Fibroblast of pulmonary artery (primary cell): ENCODE data around the gene SPOCK1.

ENCODE experiments used
- DNase-seq: peaks from one replicate; pipeline ENCODE4 v3.0.0-alpha.2; 2010; ENCODE audit warnings: low read depth
- H3K4me3 ChIP-seq: replicated peaks from 2 replicates; pipeline ENCODE4 v1.5.1; 2011; ENCODE audit warnings: low read depth, mild to moderate bottlenecking, control low read depth, low read length, moderate library complexity
- TF ChIP-seq, protein P1 (sequence below): IDR thresholded peaks from 2 replicates; pipeline ENCODE4 v1.5.1; 2011; ENCODE audit warnings: mild to moderate bottlenecking, control low read depth, low read length, inconsistent platforms; ENCODE audit errors: missing control alignments

Gene SPOCK1

GRCh38 chr5:137203011-137203632, 296.0 kb downstream of the SPOCK1 start:
- TF ChIP-seq, protein P1, sequence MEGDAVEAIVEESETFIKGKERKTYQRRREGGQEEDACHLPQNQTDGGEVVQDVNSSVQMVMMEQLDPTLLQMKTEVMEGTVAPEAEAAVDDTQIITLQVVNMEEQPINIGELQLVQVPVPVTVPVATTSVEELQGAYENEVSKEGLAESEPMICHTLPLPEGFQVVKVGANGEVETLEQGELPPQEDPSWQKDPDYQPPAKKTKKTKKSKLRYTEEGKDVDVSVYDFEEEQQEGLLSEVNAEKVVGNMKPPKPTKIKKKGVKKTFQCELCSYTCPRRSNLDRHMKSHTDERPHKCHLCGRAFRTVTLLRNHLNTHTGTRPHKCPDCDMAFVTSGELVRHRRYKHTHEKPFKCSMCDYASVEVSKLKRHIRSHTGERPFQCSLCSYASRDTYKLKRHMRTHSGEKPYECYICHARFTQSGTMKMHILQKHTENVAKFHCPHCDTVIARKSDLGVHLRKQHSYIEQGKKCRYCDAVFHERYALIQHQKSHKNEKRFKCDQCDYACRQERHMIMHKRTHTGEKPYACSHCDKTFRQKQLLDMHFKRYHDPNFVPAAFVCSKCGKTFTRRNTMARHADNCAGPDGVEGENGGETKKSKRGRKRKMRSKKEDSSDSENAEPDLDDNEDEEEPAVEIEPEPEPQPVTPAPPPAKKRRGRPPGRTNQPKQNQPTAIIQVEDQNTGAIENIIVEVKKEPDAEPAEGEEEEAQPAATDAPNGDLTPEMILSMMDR, result no peak
- DNase-seq, result no peak
- no peak overlapping the region for H3K4me3 ChIP-seq

DNA sequence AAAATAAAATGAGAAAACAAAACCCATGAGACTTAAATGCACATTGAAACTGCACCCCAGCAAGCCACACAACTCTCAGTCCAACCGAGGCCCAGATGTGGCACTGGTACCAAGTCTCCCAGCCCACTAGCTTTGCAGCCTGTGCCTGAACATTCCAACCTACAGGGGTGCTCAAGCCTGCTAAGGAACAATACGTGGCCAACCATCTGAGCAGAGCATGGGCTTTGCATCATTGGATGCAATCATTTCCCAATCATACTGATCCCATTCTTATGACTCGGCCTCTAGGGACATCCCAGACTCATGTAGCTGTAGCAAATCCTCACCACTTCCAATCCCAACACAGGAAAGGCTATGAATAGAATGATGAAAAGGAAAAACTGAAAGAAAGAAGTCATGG, 297.2 kb downstream of the SPOCK1 start:
- no peak overlapping the region for H3K4me3 ChIP-seq
- TF ChIP-seq, protein P1, result peak; percentile 53
- peak; percentile 91 for DNase-seq

- TF ChIP-seq, protein P1, result no peak
- no peak for DNase-seq
- no peak overlapping the region for H3K4me3 ChIP-seq
Observed at GRCh38 chr5:137200906-137201700, 298.0 kb downstream of the SPOCK1 start.

- TF ChIP-seq, protein P1, result no peak
- H3K4me3 ChIP-seq, result no peak overlapping the region
- peak; percentile 45 for DNase-seq
Observed at GRCh38 chr5:137199966-137200365, 299.2 kb downstream of the SPOCK1 start.

- H3K4me3 ChIP-seq, result no peak overlapping the region
- TF ChIP-seq, protein P1, result no peak
- DNase-seq, result no peak
Observed at GRCh38 chr5:137199201-137199600, 299.9 kb downstream of the SPOCK1 start.

DNA sequence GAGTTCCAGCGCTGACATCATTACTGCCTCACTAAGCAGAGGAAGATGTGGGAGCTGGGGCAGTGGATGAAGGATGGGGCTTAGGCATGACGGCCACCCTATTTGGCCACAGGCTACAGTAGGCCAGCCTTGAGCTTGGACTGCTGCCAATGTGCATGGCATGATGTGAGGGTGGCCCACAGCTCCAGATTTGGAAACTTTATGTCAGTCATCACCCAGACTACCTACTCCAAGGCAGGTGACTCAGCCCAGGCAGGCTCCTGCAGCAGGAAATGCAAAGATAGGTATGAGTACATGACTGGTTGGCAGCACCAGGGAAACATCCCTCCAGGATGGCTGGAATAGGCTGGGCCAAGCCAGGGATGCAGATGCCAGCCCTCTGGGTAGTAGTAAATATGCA, 303.6 kb downstream of the SPOCK1 start:
- DNase-seq, result no peak
- H3K4me3 ChIP-seq, result no peak overlapping the region
- TF ChIP-seq, protein P1, result no peak
